Cardiac muscle cell (in vitro differentiated cells and primary cell): ENCODE data around the gene PTK6. TPM values are rescaled to one million over a fixed set of nuclear protein-coding genes. Genes with fewer than 3 reads are reported as not detected.
A peak's percentile ranks its signal among the peaks of the same experiment; 100 is the strongest.

Experiments
- DNase-seq, 2 donors: peaks; one replicate each; pipeline versions ENCODE4 v3.0.0 to v3.0.0-alpha.2; 2010 to 2017; ENCODE audit warnings: low read depth in 1 of 2, low spot score in 1 of 2
- H3K27ac ChIP-seq: fragments of 200-600 bp; sonication (generic); 2 replicates; pipeline ENCODE4 v1.5.1; 2016
- H3K27me3 ChIP-seq: fragments of 200-600 bp; sonication (generic); 2 replicates; pipeline ENCODE4 v1.6.0; 2016; ENCODE audit warnings: control low read depth
- H3K36me3 ChIP-seq: fragments of 200-600 bp; sonication (generic); 2 replicates; pipeline ENCODE4 v1.5.1; 2016; ENCODE audit warnings: control low read depth
- H3K4me1 ChIP-seq: fragments of 200-600 bp; sonication (generic); 2 replicates; pipeline ENCODE4 v1.8.1; 2017; ENCODE audit warnings: low read depth, mild to moderate bottlenecking, mixed run types
- H3K4me3 ChIP-seq: fragments of 200-600 bp; sonication (generic); 2 replicates; pipeline ENCODE4 v1.5.1; 2016; ENCODE audit warnings: mild to moderate bottlenecking
- H3K9me3 ChIP-seq: fragments of 200-600 bp; sonication (generic); 2 replicates; pipeline ENCODE4 v1.5.1; 2017; ENCODE audit warnings: low read depth, mild to moderate bottlenecking, control low read depth
- polyA plus RNA-seq: library from polyadenylated mRNA; unstranded; fragments of >200 nt; fragmentation: Nextera tagmentation; extraction: Ambion mirVana; gene quantifications from 2 replicates; pipeline ENCODE4 v1.2.1, GENCODE V29; 2016
- total RNA-seq: library from RNA; depleted of rRNA; stranded (reverse); fragments of >200 nt; gene quantifications from 2 replicates; pipeline ENCODE4 v1.2.3, GENCODE V29; 2016
- TF ChIP-seq, protein P1 (sequence below): IDR thresholded peaks from 2 replicates; pipeline ENCODE4 v1.5.1; 2012; ENCODE audit warnings: low read depth, mild to moderate bottlenecking, low read length

PTK6 gene
- total and polyA plus RNA-seq, 2 experiments from 2014 or later, result 0.38 TPM; not detected in 1

GRCh38 chr20:63570281-63571086, 33.3 kb upstream of the PTK6 start:
- Histone ChIP-seq H3K27ac (no peak overlapping the region), H3K27me3 (no peaks in the 10 kb centered on the region), H3K4me1 (no peaks in the 10 kb centered on the region), H3K4me3 (no peak overlapping the region), H3K9me3 (no peaks in the 10 kb centered on the region), H3K36me3 (no peaks in the 10 kb centered on the region)
- DNase-seq, result no peak
- TF ChIP-seq, protein P1, sequence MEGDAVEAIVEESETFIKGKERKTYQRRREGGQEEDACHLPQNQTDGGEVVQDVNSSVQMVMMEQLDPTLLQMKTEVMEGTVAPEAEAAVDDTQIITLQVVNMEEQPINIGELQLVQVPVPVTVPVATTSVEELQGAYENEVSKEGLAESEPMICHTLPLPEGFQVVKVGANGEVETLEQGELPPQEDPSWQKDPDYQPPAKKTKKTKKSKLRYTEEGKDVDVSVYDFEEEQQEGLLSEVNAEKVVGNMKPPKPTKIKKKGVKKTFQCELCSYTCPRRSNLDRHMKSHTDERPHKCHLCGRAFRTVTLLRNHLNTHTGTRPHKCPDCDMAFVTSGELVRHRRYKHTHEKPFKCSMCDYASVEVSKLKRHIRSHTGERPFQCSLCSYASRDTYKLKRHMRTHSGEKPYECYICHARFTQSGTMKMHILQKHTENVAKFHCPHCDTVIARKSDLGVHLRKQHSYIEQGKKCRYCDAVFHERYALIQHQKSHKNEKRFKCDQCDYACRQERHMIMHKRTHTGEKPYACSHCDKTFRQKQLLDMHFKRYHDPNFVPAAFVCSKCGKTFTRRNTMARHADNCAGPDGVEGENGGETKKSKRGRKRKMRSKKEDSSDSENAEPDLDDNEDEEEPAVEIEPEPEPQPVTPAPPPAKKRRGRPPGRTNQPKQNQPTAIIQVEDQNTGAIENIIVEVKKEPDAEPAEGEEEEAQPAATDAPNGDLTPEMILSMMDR, result no peak

DNA sequence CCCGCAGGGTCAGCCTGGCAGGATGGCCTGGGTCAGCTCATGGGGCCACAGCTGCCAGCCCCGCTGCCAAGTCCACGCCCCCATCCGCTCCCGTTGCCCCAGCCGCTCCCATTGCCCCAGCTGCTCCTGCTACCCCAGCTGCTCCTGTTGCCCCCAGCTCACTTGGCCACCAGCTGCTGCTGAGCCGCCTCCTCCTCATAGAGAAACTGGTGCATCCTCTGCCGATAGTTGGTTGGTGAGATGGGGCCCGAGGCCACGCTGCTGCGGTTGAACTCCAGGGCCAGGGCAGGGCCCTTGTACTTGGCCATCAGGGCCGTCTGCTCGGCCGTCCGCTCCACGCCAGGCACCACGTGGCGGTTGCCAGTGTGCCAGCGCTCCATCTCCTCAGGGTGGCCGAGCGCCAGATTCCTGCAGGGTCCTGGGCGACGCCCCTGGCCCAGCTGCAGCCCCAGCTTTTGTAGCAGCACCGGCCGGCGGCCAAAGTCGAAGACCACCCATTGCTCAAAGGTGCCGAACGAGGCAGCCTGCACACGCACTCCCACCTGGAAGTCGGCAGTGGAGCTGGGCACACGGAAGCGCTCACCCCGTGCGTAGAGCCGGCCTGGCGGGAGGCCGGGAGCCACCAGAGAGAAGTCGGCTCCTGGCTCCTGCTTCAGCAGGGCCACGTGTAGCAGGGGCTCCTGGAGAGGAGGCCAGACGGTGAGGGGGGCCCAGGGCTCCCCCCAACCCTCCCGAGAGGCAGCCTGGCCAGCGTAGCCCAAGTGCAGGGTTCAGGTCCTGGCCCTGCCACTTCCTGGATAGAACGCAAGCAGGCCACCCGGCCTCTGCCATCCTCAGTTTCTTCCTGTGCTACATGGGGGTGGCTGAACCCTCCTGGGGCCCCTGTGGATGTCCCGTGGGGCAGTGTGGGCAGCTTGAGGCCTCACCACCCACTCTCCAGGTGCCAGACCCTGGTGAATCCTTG, 32.1 kb upstream of the PTK6 start:
- Histone ChIP-seq H3K9me3 (no peaks in the 10 kb centered on the region), H3K27me3 (no peaks in the 10 kb centered on the region), H3K4me3 (no peak overlapping the region), H3K36me3 (no peaks in the 10 kb centered on the region), H3K4me1 (no peaks in the 10 kb centered on the region), H3K27ac (no peak overlapping the region)
- no peak for DNase-seq
- TF ChIP-seq, protein P1, result no peak

GRCh38 chr20:63568170-63568981, 31.2 kb upstream of the PTK6 start:
- TF ChIP-seq, protein P1, result no peak
- H3K36me3 ChIP-seq, result no peaks in the 10 kb centered on the region

GRCh38 chr20:63567386-63568169, 30.4 kb upstream of the PTK6 start:
- H3K4me1 ChIP-seq, result no peaks in the 10 kb centered on the region
- H3K4me3 ChIP-seq, result no peak overlapping the region
- no peaks in the 10 kb centered on the region for H3K9me3 ChIP-seq
- H3K36me3 ChIP-seq, result no peaks in the 10 kb centered on the region
- H3K27ac ChIP-seq, result no peak overlapping the region
- DNase-seq, result peak in 1 of 2 donors; percentile 17
- TF ChIP-seq, protein P1, result no peak
- no peaks in the 10 kb centered on the region for H3K27me3 ChIP-seq

More at GRCh38 chr20:63568170-63568981, 31.2 kb upstream of the PTK6 start:
- DNase-seq, result no peak
- H3K9me3 ChIP-seq, result no peaks in the 10 kb centered on the region
- no peaks in the 10 kb centered on the region for H3K27me3 ChIP-seq
- no peak overlapping the region for H3K27ac ChIP-seq
- no peak overlapping the region for H3K4me3 ChIP-seq
- no peaks in the 10 kb centered on the region for H3K4me1 ChIP-seq

DNA sequence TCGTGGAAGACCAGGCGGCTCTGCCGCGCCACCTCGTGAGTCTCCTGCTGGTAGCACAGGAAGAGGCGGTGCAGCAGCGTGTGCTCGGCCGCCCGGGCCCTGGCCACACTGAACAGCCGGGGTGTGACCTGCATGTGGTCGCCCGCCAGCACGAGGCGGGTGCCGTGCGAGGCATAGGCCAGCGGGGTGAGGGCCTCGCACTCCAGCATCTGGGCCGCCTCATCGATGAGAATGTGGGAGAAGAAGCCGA, 29.9 kb upstream of the PTK6 start:
- Histone ChIP-seq H3K27ac (no peak overlapping the region), H3K27me3 (no peaks in the 10 kb centered on the region), H3K4me3 (no peak overlapping the region), H3K36me3 (no peaks in the 10 kb centered on the region), H3K9me3 (no peaks in the 10 kb centered on the region), H3K4me1 (no peaks in the 10 kb centered on the region)
- TF ChIP-seq, protein P1, result no peak
- DNase-seq, result no peak
